T-cell (primary cell): ENCODE data around the gene TMEM89. TPM values are rescaled to one million over a fixed set of nuclear protein-coding genes. Genes with fewer than 3 reads are reported as not detected.

ENCODE experiments used
- ATAC-seq, 4 experiments: fragments of 200-7000 bp in 3 of 4; fragments of 150-1000 bp in 1 of 4; cut with Tn5 transposase; replicated peaks in 1 of 4; 1 replicate in 3 of 4; 2 replicates in 1 of 4; pipeline ENCODE4 v1.10.0; 2021; ENCODE audit warnings: moderate library complexity in 3 of 4, mild to moderate bottlenecking in 2 of 4, moderate number of reproducible peaks in 1 of 4
- CTCF ChIA-PET, 2 donors: fragments of 300-600 bp; sonication (Branson Sonifier 250); formaldehyde crosslinking; loops; one replicate each; lab custom pipeline; 2022; ENCODE audit warnings: antibody characterized with exemption in 2 of 2; lab: Charles Lee
- POLR2A ChIA-PET, 2 donors: fragments of 300-600 bp; sonication (Branson Sonifier 250); formaldehyde crosslinking; loops; one replicate each; lab custom pipeline; 2022; ENCODE audit warnings: antibody characterized with exemption in 2 of 2; lab: Charles Lee
- DNase-seq, 35 experiments: peaks; one replicate each; pipeline versions ENCODE4 v3.0.0 to v3.0.0-alpha.2; 2013 to 2023
- H3K27ac ChIP-seq: one replicate; pipeline ENCODE4 v1.5.1; 2013; ENCODE audit warnings: low read length
- H3K27me3 ChIP-seq, 2 experiments: replicated peaks in 1 of 2; 1 replicate in 1 of 2; 2 replicates in 1 of 2; pipeline versions ENCODE4 v1.6.1 to v1.7.0; 2013; ENCODE audit warnings: low read length in 1 of 2, mixed read lengths in 1 of 2; ENCODE audit not compliant: control insufficient read depth in 2 of 2, insufficient read depth in 2 of 2; ENCODE audit errors: extremely low read depth in 1 of 2
- H3K36me3 ChIP-seq, 2 donors: 1 replicate in 1 of 2; 2 replicates in 1 of 2; pipeline versions ENCODE4 v1.6.1 to v1.7.0; 2013; ENCODE audit warnings: low read length in 1 of 2; ENCODE audit not compliant: control insufficient read depth in 2 of 2, insufficient read depth in 1 of 2; ENCODE audit errors: extremely low read depth in 1 of 2
- H3K4me1 ChIP-seq, 2 experiments: 1 replicate in 1 of 2; 2 replicates in 1 of 2; pipeline versions ENCODE4 v1.6.1 to v1.7.0; 2013; ENCODE audit warnings: low read length in 2 of 2, mixed read lengths in 1 of 2; ENCODE audit not compliant: insufficient read depth in 2 of 2, control insufficient read depth in 1 of 2; ENCODE audit errors: extremely low read depth in 1 of 2
- H3K4me3 ChIP-seq, 2 donors: 1 replicate in 1 of 2; 2 replicates in 1 of 2; pipeline versions ENCODE4 v1.5.1 to v1.7.0; 2013; ENCODE audit warnings: mild to moderate bottlenecking in 2 of 2, low read length in 1 of 2, moderate library complexity in 1 of 2; ENCODE audit not compliant: control insufficient read depth in 1 of 2; ENCODE audit errors: extremely low read depth in 1 of 2
- H3K9me3 ChIP-seq: 2 replicates; pipeline ENCODE4 v1.7.0; 2013
- H3K27ac Mint-ChIP-seq, 2 donors: one replicate each; pipeline ENCODE4 v1.8.0; 2020 to 2021; ENCODE audit warnings: mild to moderate bottlenecking in 2 of 2, mixed read lengths in 2 of 2
- H3K27me3 Mint-ChIP-seq, 2 donors: one replicate each; pipeline ENCODE4 v1.8.0; 2021 to 2022; ENCODE audit warnings: mixed read lengths in 2 of 2
- H3K36me3 Mint-ChIP-seq: one replicate; pipeline ENCODE4 v1.8.0; 2021; ENCODE audit warnings: mixed read lengths
- H3K4me1 Mint-ChIP-seq, 3 donors: one replicate each; pipeline ENCODE4 v1.8.0; 2020 to 2022; ENCODE audit warnings: mixed read lengths in 3 of 3, mild to moderate bottlenecking in 1 of 3
- H3K4me3 Mint-ChIP-seq, 3 donors: one replicate each; pipeline ENCODE4 v1.8.0; 2020 to 2022; ENCODE audit warnings: mild to moderate bottlenecking in 3 of 3, mixed read lengths in 3 of 3, moderate library complexity in 3 of 3
- H3K9me3 Mint-ChIP-seq, 3 donors: one replicate each; pipeline ENCODE4 v1.8.0; 2020 to 2022; ENCODE audit warnings: mixed read lengths in 3 of 3
- WGBS: methylation state at CpG from one replicate; pipeline ENCODE4 v1.1.5; 2013; ENCODE audit warnings: missing lambda C conversion rate; ENCODE audit not compliant: insufficient coverage; 5-methylcytosine and 5-hydroxymethylcytosine counted together
- total RNA-seq, 35 experiments: library from RNA in 6 of 35; stranded (reverse) in 6 of 35; fragments of 120-200 nt in 1 of 35; gene quantifications; one replicate each; pipeline versions ENCODE4 v1.2.1 to v1.2.4 and lab custom pipeline; 2013 to 2026

Gene TMEM89
- total RNA-seq, 5 donors from 2014 or later (not counting 1 experiment from before 2014, with no cell fraction given), result 0.39 TPM; not detected in 4

DNA sequence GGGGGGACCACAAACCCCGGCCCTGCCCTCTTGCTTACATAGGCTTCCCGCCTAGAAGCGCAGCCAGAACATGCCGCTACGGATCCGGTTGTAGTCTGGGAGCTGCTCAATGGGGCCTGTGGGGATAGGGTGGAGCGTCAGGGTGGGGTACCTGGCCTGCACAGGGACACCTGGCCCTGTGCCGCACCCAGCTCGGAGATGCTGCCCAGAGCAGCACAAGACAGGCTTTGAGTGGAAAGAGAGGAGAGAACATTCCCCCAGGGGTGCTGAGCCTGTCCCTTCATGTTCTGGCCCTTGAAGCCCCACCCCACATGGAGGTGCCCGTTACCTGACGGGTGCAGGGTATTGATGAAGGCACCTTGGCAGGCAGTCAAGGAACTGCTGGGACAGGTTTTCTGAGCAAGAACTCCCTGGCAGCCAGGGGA is 22.5 kb downstream of the TMEM89 start:
- peaks cover 9 to 14% of the 10 kb centered on the region in 2 donors for H3K27me3 Mint-ChIP-seq
- H3K4me1 ChIP-seq, result peaks cover 0 to 8% of the 10 kb centered on the region in 2 experiments
- CTCF ChIA-PET, result no interaction called here

DNA sequence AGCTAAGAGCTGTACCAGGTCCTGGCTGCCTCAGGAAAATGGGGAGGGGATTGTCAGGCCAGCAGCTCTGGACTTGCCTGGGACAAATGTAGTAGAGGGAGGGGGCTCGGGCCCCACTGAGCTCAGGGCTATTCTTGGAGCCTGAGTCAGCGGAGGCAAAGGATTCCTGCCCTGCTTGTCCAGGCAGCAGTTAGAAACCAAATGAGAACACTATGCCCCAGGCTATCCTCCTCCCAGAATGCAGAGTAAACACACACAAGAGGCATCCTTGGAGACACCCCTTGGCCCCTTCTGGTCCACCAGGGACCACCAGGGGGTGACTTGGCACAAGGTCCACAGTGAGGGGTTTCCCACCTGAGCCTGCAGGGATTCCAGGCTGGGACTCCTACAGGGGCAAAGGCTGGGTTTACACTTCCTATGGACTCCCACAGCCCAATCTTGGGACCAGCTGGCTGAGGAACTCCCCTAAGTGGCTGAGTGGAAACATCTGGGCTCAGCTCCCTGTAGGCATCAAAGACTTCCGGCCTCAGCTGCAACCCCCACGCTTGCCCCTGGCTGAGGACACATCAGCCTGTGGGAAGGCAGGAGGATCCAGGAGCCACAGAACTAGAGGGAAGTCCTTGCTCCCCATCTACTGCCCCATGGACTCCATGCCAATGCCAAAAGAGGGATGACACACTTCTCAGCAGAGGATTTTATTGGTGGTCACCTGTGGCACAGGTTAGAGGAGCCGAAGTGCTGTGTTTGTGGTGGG is 23.1 kb downstream of the TMEM89 start:
- no peak overlapping the region for H3K27ac ChIP-seq
- CTCF ChIA-PET, result no interaction called here
- H3K9me3 Mint-ChIP-seq, result no peaks in the 10 kb centered on the region
- H3K27me3 Mint-ChIP-seq, result peaks cover 9 to 16% of the 10 kb centered on the region in 2 donors
- H3K27me3 ChIP-seq, result peaks cover 0 to 27% of the 10 kb centered on the region in 2 experiments
- POLR2A ChIA-PET, result no interaction called here
- no peak overlapping the region for H3K4me3 Mint-ChIP-seq
- H3K9me3 ChIP-seq, result no peaks in the 10 kb centered on the region
- H3K36me3 ChIP-seq, result peaks cover 26 to 56% of the 10 kb centered on the region in 2 donors
- H3K4me1 Mint-ChIP-seq, result peaks cover 6 to 9% (median 6%) of the 10 kb centered on the region in 3 donors
- H3K27ac Mint-ChIP-seq, result no peak overlapping the region
- peaks cover 33% of the 10 kb centered on the region for H3K36me3 Mint-ChIP-seq
- WGBS, result 96% methylated on average over 2 of the region's 5 CpGs
- ATAC-seq (no peak), DNase-seq (no peak)
- H3K4me3 ChIP-seq, result no peak overlapping the region
- peaks cover 0 to 8% of the 10 kb centered on the region in 2 experiments for H3K4me1 ChIP-seq

More for the DNA sequence above, 22.5 kb downstream of the TMEM89 start:
- DNase-seq, result no peak
- Histone ChIP-seq H3K9me3 (no peaks in the 10 kb centered on the region), H3K4me3 (no peak overlapping the region), H3K27ac (no peak overlapping the region), H3K36me3 (peaks cover 30 to 62% of the 10 kb centered on the region in 2 donors), H3K27me3 (peaks cover 0 to 22% of the 10 kb centered on the region in 2 experiments)
- Mint-ChIP-seq H3K4me3 (no peak overlapping the region), H3K27ac (peak overlapping the region in 1 of 2 donors; percentile 58), H3K36me3 (peaks cover 33% of the 10 kb centered on the region), H3K4me1 (peaks cover 6 to 9% (median 6%) of the 10 kb centered on the region in 3 donors), H3K9me3 (no peaks in the 10 kb centered on the region)
- POLR2A ChIA-PET, result no interaction called here
- ATAC-seq, result no peak
- 90% methylated on average over 10 of the region's 11 CpGs for WGBS

DNA sequence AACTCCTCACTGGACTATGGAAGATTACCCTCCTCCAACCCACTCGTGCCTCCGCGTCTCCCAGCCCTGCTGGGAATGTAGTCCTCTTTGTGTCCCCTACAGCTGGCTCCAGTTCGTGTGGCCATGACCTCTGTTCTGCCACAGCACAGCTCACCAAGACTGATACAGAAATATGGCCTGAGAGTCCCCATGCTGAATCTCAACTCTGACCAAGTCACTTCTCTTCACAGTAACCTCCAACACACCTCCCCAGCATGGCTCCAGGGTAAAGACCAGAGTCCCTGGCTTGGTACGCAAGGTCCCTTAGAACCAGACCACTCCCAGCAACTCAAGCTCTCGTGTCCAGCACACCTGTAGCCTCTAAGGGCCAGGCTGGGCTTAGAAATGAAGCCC is 24.2 kb downstream of the TMEM89 start:
- peaks cover 0 to 8% of the 10 kb centered on the region in 2 experiments for H3K4me1 ChIP-seq
- Mint-ChIP-seq H3K4me1 (peaks cover 6 to 9% (median 6%) of the 10 kb centered on the region in 3 donors), H3K9me3 (no peaks in the 10 kb centered on the region), H3K4me3 (no peak overlapping the region), H3K36me3 (peaks cover 24% of the 10 kb centered on the region), H3K27ac (no peak overlapping the region), H3K27me3 (peaks cover 13 to 27% of the 10 kb centered on the region in 2 donors)
- H3K9me3 ChIP-seq, result no peaks in the 10 kb centered on the region
- WGBS, result 91% methylated on average over 6 of the region's 6 CpGs
- peaks cover 0 to 38% of the 10 kb centered on the region in 2 experiments for H3K27me3 ChIP-seq
- no peak overlapping the region for H3K27ac ChIP-seq
- H3K4me3 ChIP-seq, result no peak overlapping the region
- CTCF ChIA-PET, result no interaction called here
- no peak for DNase-seq
- POLR2A ChIA-PET, result no interaction called here
- peaks cover 17 to 45% of the 10 kb centered on the region in 2 donors for H3K36me3 ChIP-seq
- ATAC-seq, result no peak

DNA sequence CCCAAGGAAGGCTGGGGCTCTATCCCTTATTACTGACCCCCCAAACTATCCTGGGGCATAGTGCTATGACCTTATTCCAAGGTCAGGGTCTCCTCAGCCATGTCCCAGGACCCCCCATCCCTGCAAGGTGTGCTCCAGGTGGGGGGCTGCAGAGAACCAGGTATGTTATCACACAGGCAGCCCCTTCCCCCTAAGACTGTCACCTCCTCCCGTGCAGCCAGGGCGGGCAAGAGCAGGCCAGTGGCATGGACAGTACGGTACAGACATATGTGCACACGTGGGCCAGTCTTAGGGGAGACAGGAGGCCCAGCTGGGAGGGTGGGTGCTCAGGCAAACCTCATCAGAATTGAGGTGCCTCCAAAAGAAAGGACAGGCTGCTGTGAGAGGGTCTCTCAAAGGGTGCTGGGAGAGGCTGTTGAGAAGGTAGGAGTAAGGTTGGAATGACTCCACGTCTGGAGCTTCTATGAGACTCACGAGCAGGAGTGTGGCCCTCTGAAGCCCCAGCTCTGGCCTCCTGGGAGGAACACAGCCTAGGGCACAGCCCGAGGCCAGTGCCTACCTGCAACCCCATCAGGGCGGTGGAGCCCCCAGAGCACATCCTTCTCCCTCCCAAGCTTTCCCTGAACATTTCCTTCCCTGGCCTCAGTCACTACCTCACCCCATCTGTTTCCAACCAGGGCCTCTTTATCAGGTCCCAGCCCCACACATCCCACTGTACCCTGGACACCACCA is 24.7 kb downstream of the TMEM89 start:
- peaks cover 15 to 42% of the 10 kb centered on the region in 2 donors for H3K36me3 ChIP-seq
- Mint-ChIP-seq H3K27ac (no peak overlapping the region), H3K36me3 (peaks cover 21% of the 10 kb centered on the region), H3K27me3 (peaks cover 13 to 27% of the 10 kb centered on the region in 2 donors), H3K4me3 (no peak overlapping the region), H3K9me3 (no peaks in the 10 kb centered on the region), H3K4me1 (peaks cover 6 to 9% (median 6%) of the 10 kb centered on the region in 3 donors)
- H3K4me1 ChIP-seq, result peaks cover 0 to 8% of the 10 kb centered on the region in 2 experiments
- ATAC-seq (no peak), DNase-seq (no peak)
- no peak overlapping the region for H3K27ac ChIP-seq
- no peaks in the 10 kb centered on the region for H3K9me3 ChIP-seq
- H3K4me3 ChIP-seq, result no peak overlapping the region
- CTCF ChIA-PET, result no interaction called here
- 93% methylated on average over 4 of the region's 8 CpGs for WGBS
- H3K27me3 ChIP-seq, result peaks cover 0 to 44% of the 10 kb centered on the region in 2 experiments
- POLR2A ChIA-PET, result no interaction called here

DNA sequence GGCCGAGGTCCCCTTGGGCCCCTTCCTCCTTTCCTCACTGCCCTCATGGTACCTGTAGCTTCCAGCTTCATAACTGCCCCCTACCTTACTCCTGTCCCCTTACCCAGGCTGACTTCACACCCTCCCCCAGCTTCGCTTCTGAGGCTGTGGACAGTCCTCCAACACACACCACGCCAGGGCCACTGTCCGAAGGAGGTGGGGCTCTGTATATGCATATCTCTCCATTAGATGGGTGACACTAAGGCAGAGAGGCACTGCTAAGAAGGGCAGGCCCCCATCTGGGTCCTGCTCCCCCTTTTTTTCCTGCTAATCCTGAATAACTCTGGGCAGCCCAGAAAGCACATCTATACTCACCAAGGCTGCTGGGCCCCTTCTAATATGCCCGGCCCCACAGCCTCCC is 25.4 kb downstream of the TMEM89 start:
- ChIA-PET POLR2A (no interaction called here), CTCF (no interaction called here)
- H3K36me3 ChIP-seq, result peaks cover 10 to 36% of the 10 kb centered on the region in 2 donors
- peaks cover 0 to 8% of the 10 kb centered on the region in 2 experiments for H3K4me1 ChIP-seq
- Mint-ChIP-seq H3K9me3 (no peaks in the 10 kb centered on the region), H3K27me3 (peaks cover 15 to 31% of the 10 kb centered on the region in 2 donors), H3K36me3 (peaks cover 21% of the 10 kb centered on the region), H3K4me3 (peak overlapping the region in 1 of 3 donors; percentile 43), H3K27ac (no peak overlapping the region), H3K4me1 (peaks cover 6 to 9% (median 6%) of the 10 kb centered on the region in 3 donors)
- no peaks in the 10 kb centered on the region for H3K9me3 ChIP-seq
- DNase-seq (no peak), ATAC-seq (no peak)
- WGBS, result 71% methylated on average over 3 of the region's 5 CpGs
- no peak overlapping the region for H3K27ac ChIP-seq
- no peak overlapping the region for H3K4me3 ChIP-seq
- H3K27me3 ChIP-seq, result peaks cover 0 to 50% of the 10 kb centered on the region in 2 experiments

DNA sequence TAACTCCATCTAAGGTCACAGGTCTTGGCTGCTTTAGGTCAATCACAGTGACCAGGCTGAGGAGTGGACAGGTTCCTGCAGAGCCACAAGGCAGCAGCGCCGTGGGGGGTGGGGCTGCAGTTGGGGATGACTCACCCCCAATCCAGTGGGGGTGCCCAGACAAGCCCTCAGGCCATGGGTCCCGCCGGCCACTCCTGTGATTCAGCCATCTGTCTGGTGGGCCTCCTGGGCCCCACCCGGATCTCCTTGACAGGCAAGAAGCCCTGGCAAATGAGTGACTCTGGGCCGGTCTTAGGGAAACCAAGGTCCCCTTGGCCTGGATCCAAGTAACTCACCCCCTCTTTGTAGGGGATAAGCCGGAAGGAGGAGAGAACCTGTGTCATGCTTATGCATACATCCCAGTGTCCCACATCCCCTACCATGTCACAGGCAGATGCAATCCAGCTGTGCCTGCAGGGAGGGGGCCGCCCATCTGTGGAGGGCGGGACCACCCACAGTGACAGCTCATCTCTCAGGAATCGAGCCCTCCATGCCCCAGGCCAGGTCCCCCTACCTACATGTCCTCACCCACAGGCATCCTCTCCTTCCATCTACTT is 25.9 kb downstream of the TMEM89 start:
- 60% methylated on average over 3 of the region's 10 CpGs for WGBS
- H3K4me1 Mint-ChIP-seq, result peaks cover 6 to 9% (median 6%) of the 10 kb centered on the region in 3 donors
- POLR2A ChIA-PET, result no interaction called here
- Histone ChIP-seq H3K4me1 (peaks cover 0 to 8% of the 10 kb centered on the region in 2 experiments), H3K36me3 (peaks cover 10 to 31% of the 10 kb centered on the region in 2 donors), H3K4me3 (no peak overlapping the region), H3K9me3 (no peaks in the 10 kb centered on the region), H3K27me3 (peaks cover 0 to 54% of the 10 kb centered on the region in 2 experiments), H3K27ac (no peak overlapping the region)
- H3K9me3 Mint-ChIP-seq, result no peaks in the 10 kb centered on the region
- H3K4me3 Mint-ChIP-seq, result peak overlapping the region in 1 of 3 donors; percentile 43
- DNase-seq (no peak), ATAC-seq (peak in 1 of 4 experiments; percentile 12)
- peaks cover 20 to 35% of the 10 kb centered on the region in 2 donors for H3K27me3 Mint-ChIP-seq
- H3K27ac Mint-ChIP-seq, result no peak overlapping the region
- peaks cover 17% of the 10 kb centered on the region for H3K36me3 Mint-ChIP-seq
- CTCF ChIA-PET, result no interaction called here
